GM19467 (cell line): ENCODE measurements around the gene TACSTD2.
"Not testable (repeated sequence)": the region's sequence is repeated elsewhere in the genome, so short reads cannot be mapped to it uniquely, and the experiment has no call there.

Experiments
- ATAC-seq: cut with Tn5 transposase; IDR thresholded peaks from one replicate; pipeline ENCODE4 v1.9.1; 2021; ENCODE audit warnings: mild to moderate bottlenecking, moderate library complexity; ENCODE audit not compliant: unreplicated experiment

The TACSTD2 gene

DNA sequence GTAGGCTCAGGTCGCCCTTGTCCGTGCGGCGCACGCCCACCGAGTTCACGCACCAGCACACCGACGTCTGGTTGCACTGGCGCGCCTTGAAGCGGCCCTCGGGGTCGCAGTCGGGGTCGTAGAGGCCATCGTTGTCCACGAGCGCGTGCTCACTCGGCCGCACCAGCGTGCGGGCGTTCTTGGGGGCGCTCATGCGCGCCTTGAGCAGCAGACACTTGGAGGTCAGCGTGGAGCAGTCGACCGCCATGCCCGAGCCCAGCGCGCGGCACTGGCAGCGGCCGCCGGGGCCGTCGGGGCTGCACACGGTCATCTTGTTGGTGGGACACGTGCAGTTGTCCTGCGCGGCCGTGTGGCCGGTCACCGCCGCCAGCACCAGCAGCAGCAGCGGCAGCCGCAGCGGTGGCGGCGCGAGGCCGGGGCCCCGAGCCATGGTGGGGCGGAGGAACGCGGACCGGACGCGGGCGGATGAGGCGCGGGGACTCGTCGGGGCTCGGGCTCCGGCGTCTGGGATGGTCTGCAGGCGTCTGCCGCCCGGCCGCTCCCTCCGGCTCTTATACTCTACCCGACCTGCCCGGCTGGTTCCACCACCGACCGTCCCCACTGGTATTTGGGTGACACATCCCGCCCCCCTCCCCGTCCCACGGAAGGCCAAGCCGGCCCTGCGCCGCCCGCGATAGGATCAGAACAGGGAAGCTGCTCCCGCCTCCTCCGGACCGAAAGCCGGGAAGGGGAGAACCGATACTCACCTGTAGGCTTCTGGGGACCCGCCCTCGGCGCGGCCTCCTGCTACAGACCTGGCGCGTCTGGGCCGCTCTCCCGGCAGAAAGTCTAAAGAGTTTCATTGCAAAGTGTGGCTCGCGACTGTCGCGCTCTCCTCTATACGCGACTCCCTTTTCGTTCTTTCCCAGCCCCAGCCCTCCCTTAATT, at the start of gene TACSTD2:
TACSTD2 (minus strand) TSS at position 526 of the 927 bp plus-strand sequence; CDS start at position 430, 96 bp downstream.
- ATAC-seq, result no peak

DNA sequence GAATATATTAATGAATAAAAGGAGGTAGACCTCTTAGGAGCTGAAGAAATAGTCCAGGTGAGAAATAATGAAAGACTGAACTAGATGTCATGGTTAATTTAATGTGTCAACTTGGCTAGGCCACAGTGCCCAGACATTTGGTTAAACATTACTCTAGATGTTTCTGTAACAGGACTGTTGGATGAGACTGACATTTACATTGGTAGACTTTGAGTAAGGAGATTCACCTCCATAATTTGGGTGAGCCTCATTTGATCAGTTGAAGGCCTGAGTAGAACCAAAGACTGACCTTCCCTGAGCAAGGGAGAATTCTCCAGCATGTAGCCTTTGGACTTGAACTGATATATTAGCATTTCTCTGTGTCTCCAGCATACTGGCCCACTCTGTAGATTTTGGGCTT, 49.2 kb upstream of the TACSTD2 start:
- ATAC-seq, result no peak

GRCh38 chr1:58623259-58623658, 46.2 kb upstream of the TACSTD2 start:
- not testable (repeated sequence) for ATAC-seq

- ATAC-seq, result no peak
Measured at GRCh38 chr1:58622571-58622970, 45.5 kb upstream of the TACSTD2 start.

DNA sequence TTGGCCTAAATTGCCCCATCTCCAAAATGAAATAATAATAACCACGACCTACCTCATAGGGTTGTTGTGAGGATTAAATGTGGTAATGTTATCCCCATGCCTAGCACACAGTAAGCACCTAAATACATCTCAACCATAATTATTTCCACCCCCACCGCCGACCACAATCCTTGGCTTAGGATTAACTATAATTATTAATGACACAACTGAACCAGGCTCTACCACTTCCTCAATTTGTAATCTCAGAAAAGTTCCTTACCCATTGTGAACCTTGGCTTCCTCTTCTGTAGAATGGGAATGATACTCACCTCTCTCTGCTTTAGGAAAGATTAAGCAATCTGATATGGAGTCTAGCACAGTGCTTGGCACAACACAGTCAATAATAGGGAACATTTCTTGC, 44.3 kb upstream of the TACSTD2 start:
- no peak for ATAC-seq

- ATAC-seq, result no peak
Measured at GRCh38 chr1:58620926-58621325, 43.9 kb upstream of the TACSTD2 start.

GRCh38 chr1:58620259-58620658, 43.2 kb upstream of the TACSTD2 start:
- no peak for ATAC-seq

DNA sequence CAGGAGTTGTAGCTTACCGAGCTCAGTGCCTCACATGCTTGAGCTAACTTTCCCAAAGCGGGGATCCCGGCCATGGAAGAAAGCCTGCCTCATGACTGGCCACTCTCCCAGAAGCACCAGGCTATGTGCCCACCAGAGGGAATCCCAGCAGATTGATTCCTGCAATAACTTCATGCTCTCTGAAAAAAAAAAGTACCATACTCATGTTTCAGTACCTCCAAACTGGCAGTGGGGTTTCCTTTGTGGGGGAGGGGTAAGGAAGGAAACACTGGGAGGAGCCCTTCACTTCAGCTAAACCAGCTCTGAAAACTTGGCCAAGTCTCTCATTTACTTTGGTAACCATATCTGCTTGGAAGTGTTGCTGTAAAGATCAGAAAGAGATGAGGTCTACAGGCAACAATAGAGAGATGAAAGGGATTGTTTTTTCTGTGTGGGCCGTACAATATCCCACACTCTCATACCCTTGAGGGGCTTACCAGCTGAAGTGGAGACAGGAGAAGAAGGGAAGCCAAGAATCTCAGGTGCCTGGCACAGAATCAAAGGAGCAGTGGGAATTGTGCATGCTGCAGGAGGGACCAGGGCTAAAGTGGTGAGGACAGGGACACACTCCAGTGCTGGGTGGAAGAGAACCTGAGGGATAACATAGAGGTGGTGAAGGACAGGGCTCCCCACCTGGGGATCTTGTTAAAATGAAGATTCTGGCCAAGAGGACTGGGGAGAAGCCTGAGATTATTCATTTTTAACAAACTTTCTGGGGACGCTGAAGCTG, 42.4 kb upstream of the TACSTD2 start:
- ATAC-seq, result no peak

DNA sequence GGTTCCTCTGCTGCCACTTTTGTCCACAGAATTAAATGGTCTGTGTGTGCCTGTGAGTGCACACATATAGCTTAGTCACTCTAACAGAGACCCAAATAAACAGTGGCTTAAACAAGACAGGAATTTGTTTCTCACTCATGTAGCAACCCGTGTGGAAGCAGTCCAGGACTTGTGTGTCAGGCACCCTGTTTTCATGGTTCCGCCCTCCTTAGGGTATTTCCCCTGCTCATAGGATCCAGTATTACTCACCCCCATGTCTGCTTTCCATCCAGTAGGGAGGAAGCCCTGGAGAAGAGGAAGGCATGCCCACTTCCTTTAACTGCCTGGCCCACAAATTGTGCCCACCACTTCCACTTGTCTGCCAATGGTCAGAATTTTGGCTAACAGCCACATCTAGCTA, 41.3 kb upstream of the TACSTD2 start:
- no peak for ATAC-seq

GRCh38 chr1:58611861-58612385, 34.9 kb upstream of the TACSTD2 start:
- ATAC-seq, result no peak

GRCh38 chr1:58608945-58609344, 31.9 kb upstream of the TACSTD2 start:
- ATAC-seq, result no peak

DNA sequence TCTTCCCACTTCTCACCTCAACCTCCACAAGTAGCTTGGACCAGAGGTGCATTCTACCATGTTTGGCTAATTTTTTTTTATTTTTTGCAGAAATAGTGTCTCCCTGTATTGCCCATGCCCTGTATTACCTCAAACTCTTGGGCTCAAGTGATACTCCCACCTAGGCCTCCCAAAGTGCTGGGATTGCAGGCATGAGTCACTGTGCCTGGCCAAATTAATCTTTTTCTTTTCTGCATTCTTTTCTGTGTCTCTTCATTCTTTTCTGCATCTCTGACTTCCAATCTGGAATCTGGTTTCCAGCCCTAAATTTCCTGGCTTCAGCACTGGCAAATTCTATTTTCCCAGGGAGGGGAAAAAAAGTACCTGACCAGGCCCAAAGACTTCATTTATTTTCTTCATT, 31.2 kb upstream of the TACSTD2 start:
- ATAC-seq, result no peak

- ATAC-seq, result no peak
Measured at GRCh38 chr1:58607391-58607790, 30.3 kb upstream of the TACSTD2 start.

DNA sequence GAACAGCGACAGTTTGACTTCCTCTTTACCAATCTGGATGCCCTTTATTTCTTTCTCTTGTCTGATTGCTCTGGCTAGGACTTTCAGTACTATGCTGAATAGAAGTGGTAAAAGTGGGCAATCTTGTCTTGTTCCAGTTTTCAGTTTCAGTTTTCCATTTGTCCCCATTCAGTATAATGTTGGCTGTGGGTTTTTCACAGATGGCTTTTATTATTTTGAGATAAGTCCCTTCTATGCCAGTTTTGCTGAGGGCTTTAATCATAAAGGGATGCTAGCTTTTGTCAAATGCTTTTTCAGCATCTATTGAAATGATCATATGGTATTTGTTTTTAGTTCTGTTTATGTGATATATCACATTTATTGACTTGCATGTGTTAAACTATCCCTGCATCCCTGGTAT, 24.9 kb upstream of the TACSTD2 start:
- ATAC-seq, result not testable (repeated sequence)

- no peak for ATAC-seq
Measured at GRCh38 chr1:58597996-58598395, 20.9 kb upstream of the TACSTD2 start.

DNA sequence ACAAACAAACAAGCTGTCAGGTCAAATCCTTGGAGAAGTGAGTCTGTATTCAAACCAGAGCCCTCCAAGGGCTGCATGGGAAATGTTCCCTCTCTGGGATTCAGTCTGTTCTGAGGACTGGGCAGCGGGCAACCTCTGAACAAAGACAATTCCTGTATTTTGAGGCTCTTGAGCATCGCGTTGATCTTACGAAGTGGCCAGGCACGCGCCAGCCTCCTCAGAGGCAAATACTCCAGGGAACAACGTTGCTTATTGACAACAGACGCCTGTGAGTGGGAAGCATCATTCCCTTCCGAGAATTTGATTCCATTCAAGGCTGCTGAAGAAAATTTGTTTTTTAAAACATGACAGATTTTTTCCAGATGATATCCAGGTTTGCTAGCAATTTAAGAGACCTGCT, 20.0 kb upstream of the TACSTD2 start:
- ATAC-seq, result no peak

DNA sequence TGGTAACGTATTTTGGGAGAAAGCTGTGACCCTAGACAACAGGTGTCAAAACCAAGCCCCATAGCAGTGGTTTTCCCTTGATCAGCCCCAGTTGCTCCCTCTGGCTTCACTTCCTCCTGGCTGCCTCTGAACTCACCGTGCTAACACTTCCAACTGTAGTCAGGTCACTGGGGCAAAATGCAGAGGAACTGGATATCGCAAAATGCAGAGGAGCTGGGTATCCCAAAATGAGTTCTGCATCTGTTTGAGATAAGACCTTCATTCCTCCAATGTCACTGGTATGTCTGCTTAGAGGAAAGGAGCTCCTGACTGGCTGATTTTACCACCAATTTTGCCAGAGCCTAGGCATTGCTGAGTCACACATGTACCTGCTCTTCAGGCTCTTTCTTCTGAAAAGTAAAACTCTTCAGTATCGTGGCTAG, 19.6 kb upstream of the TACSTD2 start:
- no peak for ATAC-seq

DNA sequence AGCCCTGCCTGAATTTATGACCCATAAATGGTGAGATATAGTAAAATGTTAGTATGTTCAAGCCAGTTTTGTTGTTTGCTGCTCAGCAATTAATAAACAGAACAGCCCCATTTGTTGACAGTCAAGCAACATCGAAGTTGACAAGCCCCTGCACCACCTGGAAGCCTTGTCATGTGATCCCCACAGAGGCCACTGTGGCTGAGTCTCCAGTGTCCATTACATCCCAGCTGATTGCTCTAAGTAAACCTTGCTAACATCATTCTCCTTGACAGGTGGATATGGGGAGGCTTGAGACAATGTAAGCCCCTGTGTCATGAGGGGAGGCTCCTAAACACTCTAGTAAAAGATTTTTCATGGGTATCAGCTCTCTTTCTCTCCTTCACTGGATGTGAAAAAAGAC, 17.5 kb upstream of the TACSTD2 start:
- no peak for ATAC-seq

DNA sequence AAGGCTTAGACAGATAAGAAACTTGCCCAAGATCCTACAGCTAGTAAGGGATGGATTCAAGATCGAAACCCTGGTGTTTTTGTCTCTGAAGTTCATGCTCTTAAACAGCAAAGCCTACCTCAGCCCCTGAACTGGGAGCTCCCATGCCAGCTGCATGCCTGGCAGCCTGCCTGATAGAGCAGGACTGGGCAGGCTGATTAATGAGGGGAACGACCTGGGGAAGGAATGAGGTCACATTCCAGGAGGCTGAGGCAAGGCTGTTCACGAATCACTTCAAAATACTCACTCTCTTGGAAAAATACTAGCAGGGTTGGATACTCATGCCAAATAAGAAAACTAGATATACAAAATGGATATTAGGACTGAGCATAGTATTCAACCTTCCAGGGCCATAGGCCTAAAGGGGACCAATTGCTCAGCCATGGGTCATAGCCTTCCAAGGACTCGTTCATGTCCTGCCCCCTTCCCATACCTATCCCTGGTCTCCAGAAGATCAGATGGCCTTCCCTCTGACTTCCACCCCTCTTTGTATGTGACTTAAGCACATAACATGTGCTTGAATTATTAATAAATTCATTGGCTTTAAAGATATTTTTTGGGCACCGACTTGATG, 15.6 kb upstream of the TACSTD2 start:
- no peak for ATAC-seq

- no peak for ATAC-seq
Measured at GRCh38 chr1:58591806-58592205, 14.8 kb upstream of the TACSTD2 start.

- no peak for ATAC-seq
Measured at GRCh38 chr1:58590019-58590418, 13.0 kb upstream of the TACSTD2 start.
